Thoracic aorta (tissue), 2 donors: Measurements from ENCODE around the gene TUFM. TPM values are rescaled to one million over a fixed set of nuclear protein-coding genes. Genes with fewer than 3 reads are reported as not detected.
"Not testable (repeated sequence)": the region's sequence is repeated elsewhere in the genome, so short reads cannot be mapped to it uniquely, and the experiment has no call there.

Experiments
- ATAC-seq: fragments of 150-250 bp; one replicate; pipeline ENCODE4 v1.8.0; 2017; ENCODE audit warnings: low read depth; ENCODE audit not compliant: insufficient number of reproducible peaks, low FRiP score
- DNase-seq: peaks from one replicate; pipeline ENCODE4 v3.0.0-alpha.2; 2020; ENCODE audit warnings: low spot score
- H3K27ac ChIP-seq, 2 donors: fragments of 200-600 bp; sonication (generic); 1 replicate in 1 of 2; 2 replicates in 1 of 2; pipeline ENCODE4 v1.5.1; 2016; ENCODE audit warnings: mild to moderate bottlenecking in 2 of 2, moderate library complexity in 2 of 2
- H3K27me3 ChIP-seq: fragments of 200-600 bp; sonication (generic); replicated peaks from 2 replicates; pipeline ENCODE4 v1.6.0; 2016; ENCODE audit warnings: mild to moderate bottlenecking; ENCODE audit not compliant: insufficient read depth
- H3K36me3 ChIP-seq: fragments of 200-600 bp; sonication (generic); one replicate; pipeline ENCODE4 v1.5.1; 2016
- H3K4me1 ChIP-seq, 2 donors: fragments of 200-600 bp; sonication (generic); 1 replicate in 1 of 2; 2 replicates in 1 of 2; pipeline versions ENCODE4 v1.5.1 to v1.6.0; 2016; ENCODE audit warnings: low read depth in 2 of 2, mild to moderate bottlenecking in 1 of 2; ENCODE audit not compliant: control insufficient read depth in 1 of 2
- H3K4me3 ChIP-seq: fragments of 200-600 bp; sonication (generic); 2 replicates; pipeline ENCODE4 v1.5.1; 2016; ENCODE audit warnings: mild to moderate bottlenecking
- H3K9me3 ChIP-seq: fragments of 200-600 bp; sonication (generic); 2 replicates; pipeline ENCODE4 v1.5.1; 2016
- total RNA-seq, 2 donors: library from RNA; depleted of rRNA; stranded (reverse); fragments of >200 nt; gene quantifications; one replicate each; pipeline versions ENCODE4 v1.1.0 to v1.2.3, GENCODE V29; 2016
- TF ChIP-seq, protein P1 (sequence below): fragments of 200-600 bp; sonication (generic); IDR thresholded peaks from one replicate; pipeline ENCODE4 v1.5.1; 2019; ENCODE audit warnings: antibody characterized with exemption

TUFM gene
- total RNA-seq = 10 to 100 TPM; 48.9 to 50.2 TPM

DNA sequence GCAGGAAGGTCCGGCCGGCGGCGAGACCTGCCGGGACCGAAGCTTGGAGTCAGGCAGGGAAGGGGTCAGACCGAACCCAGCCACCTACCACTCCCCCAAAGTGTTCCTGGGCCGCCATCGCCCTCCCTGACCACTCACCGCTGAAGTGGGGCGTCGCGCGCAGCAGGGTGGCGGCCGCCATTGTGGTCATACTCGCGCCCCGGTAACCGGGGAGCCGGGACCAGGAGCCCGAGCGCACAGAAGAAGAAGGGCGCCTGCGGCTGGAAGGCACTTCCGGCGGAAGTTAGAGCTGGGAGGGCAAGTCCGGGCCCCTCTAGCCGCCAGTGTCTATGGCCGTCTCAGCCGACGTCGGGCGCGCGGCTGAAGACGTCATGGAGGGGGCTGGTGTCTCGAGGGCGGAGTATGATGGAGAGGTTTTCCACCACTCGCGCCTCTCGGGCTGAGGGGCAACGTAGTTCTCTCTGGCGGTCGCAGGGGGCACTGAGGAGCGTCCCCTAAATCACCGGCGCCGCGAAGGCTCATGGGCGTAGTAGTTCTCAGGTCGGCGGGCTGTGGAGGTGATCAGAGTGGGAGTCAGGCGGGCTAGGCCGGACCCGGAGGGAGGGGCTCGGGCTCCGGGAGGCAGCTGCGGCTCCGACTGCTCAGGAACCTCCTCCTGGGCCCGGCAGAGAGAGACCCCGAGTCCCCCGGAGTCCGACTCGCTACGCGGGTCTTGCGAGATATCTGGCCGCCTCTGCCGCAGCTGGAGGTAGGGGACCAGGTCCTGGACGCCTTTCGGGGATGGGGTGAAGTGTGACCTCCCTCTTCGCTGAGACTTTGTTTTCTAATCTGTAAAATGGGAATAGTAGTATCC lies at the start of gene TUFM:
TUFM (minus strand) TSS at position 269 of the 853 bp plus-strand sequence; CDS start at position 190, 79 bp downstream.
- Histone ChIP-seq H3K4me3 (peak within 1 kb of the TSS; percentile 89), H3K36me3 (peaks cover 31% of the 10 kb centered on the region), H3K27me3 (no peaks in the 10 kb centered on the region), H3K27ac (peak within 1 kb of the TSS; percentile 83 to 89), H3K9me3 (no peaks in the 10 kb centered on the region), H3K4me1 (peaks cover 3 to 22% of the 10 kb centered on the region in 2 donors)
- peak; percentile 99 for ATAC-seq
- peak; percentile 94 for DNase-seq
- TF ChIP-seq, protein P1, sequence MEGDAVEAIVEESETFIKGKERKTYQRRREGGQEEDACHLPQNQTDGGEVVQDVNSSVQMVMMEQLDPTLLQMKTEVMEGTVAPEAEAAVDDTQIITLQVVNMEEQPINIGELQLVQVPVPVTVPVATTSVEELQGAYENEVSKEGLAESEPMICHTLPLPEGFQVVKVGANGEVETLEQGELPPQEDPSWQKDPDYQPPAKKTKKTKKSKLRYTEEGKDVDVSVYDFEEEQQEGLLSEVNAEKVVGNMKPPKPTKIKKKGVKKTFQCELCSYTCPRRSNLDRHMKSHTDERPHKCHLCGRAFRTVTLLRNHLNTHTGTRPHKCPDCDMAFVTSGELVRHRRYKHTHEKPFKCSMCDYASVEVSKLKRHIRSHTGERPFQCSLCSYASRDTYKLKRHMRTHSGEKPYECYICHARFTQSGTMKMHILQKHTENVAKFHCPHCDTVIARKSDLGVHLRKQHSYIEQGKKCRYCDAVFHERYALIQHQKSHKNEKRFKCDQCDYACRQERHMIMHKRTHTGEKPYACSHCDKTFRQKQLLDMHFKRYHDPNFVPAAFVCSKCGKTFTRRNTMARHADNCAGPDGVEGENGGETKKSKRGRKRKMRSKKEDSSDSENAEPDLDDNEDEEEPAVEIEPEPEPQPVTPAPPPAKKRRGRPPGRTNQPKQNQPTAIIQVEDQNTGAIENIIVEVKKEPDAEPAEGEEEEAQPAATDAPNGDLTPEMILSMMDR = peak; percentile 80

DNA sequence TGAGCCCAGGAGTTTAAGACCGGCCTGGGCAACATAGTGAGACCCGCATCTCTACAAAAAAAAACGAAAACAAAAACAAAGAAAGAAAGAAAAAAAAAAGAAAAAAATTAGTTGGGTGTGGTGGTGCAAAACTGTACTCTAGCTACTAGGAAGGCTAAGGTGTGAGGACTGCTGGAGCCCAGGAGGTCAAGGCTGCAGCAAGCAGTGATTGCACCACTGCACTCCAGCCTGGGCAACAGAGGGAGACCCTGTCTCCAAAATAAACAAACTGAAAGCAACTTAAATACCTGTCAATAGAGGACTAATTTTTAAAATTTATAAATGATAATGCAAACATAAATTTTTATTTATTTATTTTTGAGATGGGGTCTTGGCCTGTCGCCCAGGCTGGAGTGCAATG lies 49.5 kb upstream of the TUFM start:
- TF ChIP-seq, protein P1 = no peak
- Histone ChIP-seq H3K9me3 (no peaks in the 10 kb centered on the region), H3K4me3 (no peak overlapping the region), H3K27me3 (no peaks in the 10 kb centered on the region), H3K27ac (no peak overlapping the region), H3K4me1 (no peaks in the 10 kb centered on the region), H3K36me3 (no peaks in the 10 kb centered on the region)
- no peak for ATAC-seq
- DNase-seq = no peak

DNA sequence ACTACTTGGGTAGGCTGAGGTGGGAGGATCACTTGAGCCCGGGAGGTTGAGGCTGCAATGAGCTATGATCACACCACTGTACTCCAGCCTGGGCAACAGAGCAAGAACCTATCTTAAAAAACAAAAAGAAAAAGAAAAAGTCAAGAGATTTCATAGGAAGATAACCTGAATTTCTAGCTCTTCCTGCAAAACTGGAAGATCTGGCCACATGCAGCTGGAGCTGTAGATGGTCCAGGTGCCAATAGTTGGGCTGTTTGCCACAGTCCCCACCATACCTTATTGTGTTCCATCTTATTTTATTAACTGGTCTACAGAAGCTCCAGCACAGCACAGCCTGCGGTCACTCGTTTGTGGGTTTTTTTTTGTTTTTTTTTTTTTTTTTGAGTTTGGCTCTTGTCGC lies 47.1 kb upstream of the TUFM start:
- TF ChIP-seq, protein P1 = no peak
- Histone ChIP-seq H3K4me1 (no peaks in the 10 kb centered on the region), H3K27me3 (no peaks in the 10 kb centered on the region), H3K9me3 (no peaks in the 10 kb centered on the region), H3K27ac (no peak overlapping the region), H3K4me3 (no peak overlapping the region), H3K36me3 (no peaks in the 10 kb centered on the region)
- DNase-seq = no peak
- no peak for ATAC-seq

DNA sequence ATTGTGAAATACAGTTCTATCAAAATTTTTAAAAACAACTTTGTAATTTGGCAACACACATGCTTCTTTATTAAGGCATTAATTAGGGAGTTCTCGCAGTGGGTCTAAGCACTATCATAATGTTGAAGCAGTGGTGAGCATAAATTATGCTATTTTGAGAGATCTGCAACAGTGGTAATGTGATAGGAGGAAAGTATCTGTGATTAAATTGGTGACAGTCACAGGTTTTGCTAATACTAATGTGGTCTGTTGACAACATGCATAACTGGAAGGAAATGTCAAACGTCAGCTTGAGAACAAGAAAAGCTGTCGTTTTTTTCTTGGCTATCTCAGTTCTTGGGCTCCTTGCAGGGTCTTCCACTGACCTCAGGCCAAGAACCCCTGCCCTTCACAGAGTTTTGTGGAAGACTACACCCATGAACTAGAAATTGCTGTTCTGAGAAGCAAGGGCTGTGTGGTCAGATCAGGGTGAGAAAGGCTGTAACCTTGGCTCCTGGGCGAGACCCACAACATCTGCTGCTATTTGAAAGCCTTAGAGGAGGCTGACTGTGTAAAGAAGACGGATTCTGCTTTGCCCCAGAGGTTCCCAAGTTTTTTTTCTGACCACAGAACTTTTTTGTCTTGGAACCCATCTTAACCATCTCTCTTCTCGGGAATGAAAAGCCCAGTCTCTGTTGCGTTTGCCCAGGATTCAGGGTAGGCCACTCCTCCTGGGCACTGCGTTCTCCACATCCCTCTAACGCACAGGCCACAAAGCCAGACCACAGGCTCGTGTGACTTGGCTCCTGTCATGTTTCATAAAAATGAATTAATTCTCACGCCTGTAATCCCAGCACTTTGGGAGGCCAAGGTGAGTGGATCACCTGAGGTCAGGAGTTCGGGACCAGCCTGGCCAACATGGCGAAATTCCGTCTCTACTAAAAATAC lies 46.1 kb upstream of the TUFM start:
- DNase-seq = no peak

DNA sequence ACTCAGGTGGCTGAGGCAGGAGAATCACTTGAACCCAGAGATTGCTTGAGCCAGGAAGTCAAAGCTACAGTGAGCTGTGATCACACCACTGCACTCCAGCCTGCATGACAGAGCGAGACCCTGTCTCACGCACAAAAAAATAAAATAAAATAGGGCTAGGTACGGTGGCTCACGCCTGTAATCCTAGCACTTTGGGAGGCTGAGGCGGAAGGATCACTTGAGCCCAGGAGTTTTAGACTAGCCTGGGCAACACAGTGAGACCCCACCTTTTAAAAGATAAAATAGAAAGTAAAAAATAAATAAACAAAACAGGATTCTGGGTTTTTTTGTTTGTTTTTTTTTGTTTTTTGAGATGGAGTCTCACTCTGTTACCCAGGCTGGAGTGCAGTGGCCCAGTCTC lies 44.2 kb upstream of the TUFM start:
- H3K36me3 ChIP-seq, H3K9me3 ChIP-seq, DNase-seq, ATAC-seq, H3K4me3 ChIP-seq, H3K27me3 ChIP-seq, H3K4me1 ChIP-seq, H3K27ac ChIP-seq: not testable (repeated sequence)

More for the DNA sequence above, 46.1 kb upstream of the TUFM start:
- no peaks in the 10 kb centered on the region for H3K36me3 ChIP-seq
- H3K9me3 ChIP-seq = no peaks in the 10 kb centered on the region
- H3K4me3 ChIP-seq = no peak overlapping the region
- H3K27ac ChIP-seq = no peak overlapping the region
- no peaks in the 10 kb centered on the region for H3K27me3 ChIP-seq
- TF ChIP-seq, protein P1 = no peak
- no peaks in the 10 kb centered on the region for H3K4me1 ChIP-seq
- no peak for ATAC-seq
